Ishikawa (cell line): ENCODE results near the gene USH1G.

Source experiments
- CEBPB ChIP-seq: IDR thresholded peaks from 2 replicates; pipeline ENCODE4 v1.6.1; 2012
- EP300 ChIP-seq: IDR thresholded peaks from 2 replicates; pipeline ENCODE4 v1.6.1; 2012; ENCODE audit warnings: borderline replicate concordance
- FOXM1 ChIP-seq: IDR thresholded peaks from 2 replicates; pipeline ENCODE4 v1.6.1; 2012; ENCODE audit warnings: low read depth, borderline replicate concordance
- NFIC ChIP-seq: IDR thresholded peaks from 2 replicates; pipeline ENCODE4 v1.6.1; 2012
- RAD21 ChIP-seq: IDR thresholded peaks from 2 replicates; pipeline ENCODE4 v1.6.1; 2012; ENCODE audit warnings: low read depth
- REST ChIP-seq: IDR thresholded peaks from 2 replicates; pipeline ENCODE4 v1.6.1; 2012; ENCODE audit warnings: low read depth, mild to moderate bottlenecking
- TAF1 ChIP-seq: IDR thresholded peaks from 2 replicates; pipeline ENCODE4 v1.6.1; 2012; ENCODE audit warnings: low read depth, mild to moderate bottlenecking
- TCF12 ChIP-seq: IDR thresholded peaks from 2 replicates; pipeline ENCODE4 v1.6.1; 2012; ENCODE audit warnings: low read depth
- TEAD4 ChIP-seq: IDR thresholded peaks from 2 replicates; pipeline ENCODE4 v1.6.1; 2012
- YY1 ChIP-seq: IDR thresholded peaks from 2 replicates; pipeline ENCODE4 v1.6.1; 2012; ENCODE audit warnings: low read depth
- TF ChIP-seq, protein P1 (sequence below): IDR thresholded peaks from 2 replicates; pipeline ENCODE4 v1.6.1; 2012

DNA sequence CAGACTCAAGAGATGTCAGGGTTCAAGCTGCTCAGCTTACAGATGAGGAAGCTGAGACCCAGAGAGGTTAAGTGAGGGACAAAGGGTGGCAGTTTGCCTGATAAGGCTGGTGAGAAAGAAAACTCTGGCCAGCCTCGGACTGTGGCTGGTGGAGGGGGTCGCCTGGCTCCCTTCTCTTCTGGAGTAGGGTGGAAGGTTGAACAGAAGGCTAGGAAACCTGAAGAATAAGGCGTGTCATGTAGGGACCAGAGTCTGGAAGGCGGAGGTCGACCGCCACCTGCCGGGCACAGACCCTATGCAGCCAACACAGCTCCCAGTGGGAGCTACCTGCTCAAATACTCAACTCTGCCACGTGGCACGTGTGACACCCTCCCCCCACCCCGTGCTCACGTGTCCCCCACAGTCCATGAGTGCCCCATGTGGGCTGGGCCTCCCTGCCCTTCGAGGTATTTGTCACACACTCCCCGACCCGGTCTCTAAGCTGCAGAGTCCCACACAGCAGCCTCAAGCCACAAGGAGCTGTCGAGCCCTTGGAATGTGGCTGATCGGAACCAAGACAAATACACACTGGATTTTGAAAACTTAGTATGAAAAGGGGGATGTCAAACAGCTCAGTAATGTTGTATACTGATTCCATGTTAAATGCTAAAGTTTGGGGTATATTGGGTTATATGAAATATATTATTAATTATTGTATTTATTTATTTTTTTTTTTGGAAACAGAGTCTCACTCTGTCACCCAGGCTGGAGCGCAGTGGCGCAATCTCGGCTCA is 37.7 kb upstream of the USH1G start:
- TF ChIP-seq TEAD4: no peak
- no peak for TF ChIP-seq NFIC
- no peak for TF ChIP-seq FOXM1
- TF ChIP-seq, protein P1, sequence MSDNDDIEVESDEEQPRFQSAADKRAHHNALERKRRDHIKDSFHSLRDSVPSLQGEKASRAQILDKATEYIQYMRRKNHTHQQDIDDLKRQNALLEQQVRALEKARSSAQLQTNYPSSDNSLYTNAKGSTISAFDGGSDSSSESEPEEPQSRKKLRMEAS: peak; percentile 58; the same call in 1 of the 2 replicates
- no peak for TF ChIP-seq REST
- TF ChIP-seq CEBPB: no peak
- no peak for TF ChIP-seq TCF12
- TF ChIP-seq YY1: no peak
- TF ChIP-seq TAF1: no peak
- TF ChIP-seq RAD21: no peak; the same call in 1 of the 2 replicates
- no peak for TF ChIP-seq EP300
